NCI-H2196 treated with DMSO at 0.1 percent for 48 hours (cell line): ENCODE results near the gene PHF19.

Experiments
- DNase-seq: peaks from one replicate; lab custom pipeline; 2025; ENCODE audit not compliant: unreplicated experiment; lab: John Stamatoyannopoulos, UW

The PHF19 gene

DNA sequence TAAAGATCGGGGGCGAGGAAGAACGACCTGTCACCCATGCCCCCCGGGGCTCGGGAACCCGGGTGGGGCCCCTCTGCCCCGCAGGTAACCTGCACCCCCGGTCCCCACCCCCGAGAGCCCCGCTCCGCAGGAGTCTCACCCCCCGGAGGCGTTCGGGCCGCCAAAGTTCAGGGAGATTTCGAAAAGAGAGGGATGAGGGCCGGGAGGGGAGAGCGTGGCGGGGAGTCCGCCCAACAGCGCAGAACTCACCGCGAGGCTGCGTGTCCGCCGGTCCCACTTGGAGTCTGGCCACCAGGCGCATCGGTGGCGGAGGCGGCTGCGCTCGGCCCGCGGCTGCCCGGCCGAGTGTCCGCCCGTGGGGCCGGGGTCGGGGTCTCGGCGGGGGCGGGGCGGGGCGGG, at the start of gene PHF19:
Gene PHF19 (minus strand): TSS at position 347 of the 399 bp plus-strand sequence. CDS start 2,447 bp downstream, outside the sequence.
- DNase-seq: no peak

- DNase-seq: no peak
Observed at GRCh38 chr9:120926397-120926928, 49.5 kb upstream of the PHF19 start, which contains the start of gene TRAF1. TSS of gene TRAF1 (minus strand) at chr9:120926796. CDS start at chr9:120926075, 721 bp downstream.

GRCh38 chr9:120925535-120926396, 48.8 kb upstream of the PHF19 start:
- DNase-seq: no peak

- DNase-seq: no peak
Observed at GRCh38 chr9:120924698-120925534, 47.9 kb upstream of the PHF19 start.

DNA sequence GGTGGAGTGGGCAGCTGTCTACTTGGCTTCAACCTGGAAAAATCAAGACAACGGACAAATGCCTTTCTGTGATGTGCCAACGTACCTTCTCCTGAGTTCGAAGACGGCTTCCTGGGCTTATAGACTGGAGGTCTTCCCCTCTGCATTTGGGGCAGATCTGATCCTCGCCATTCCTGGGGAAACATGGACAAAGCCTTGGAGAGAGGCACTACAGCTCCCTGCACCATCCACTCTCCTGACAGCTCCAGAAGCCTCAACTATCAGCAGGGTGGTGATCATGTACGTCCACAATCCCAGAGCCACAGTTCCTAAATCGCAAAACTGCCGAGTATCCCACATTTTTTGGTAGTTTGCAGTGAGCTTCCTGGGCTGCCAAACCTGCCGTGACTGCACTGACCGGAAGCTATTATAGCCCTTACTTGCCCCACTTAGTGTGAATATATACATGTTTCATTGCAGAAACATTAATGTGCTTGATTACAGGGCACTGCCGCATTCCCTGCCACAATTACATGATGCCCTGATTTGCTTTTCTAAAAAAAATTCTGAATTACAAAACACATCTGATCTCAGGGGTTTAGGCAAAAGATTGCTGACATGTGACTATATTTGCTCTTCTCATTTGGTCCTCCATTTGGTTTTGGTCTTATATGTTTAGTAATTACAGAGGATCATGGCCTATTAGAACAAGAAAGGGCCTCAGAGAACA, 46.8 kb upstream of the PHF19 start:
- DNase-seq: no peak

GRCh38 chr9:120922404-120923195, 45.6 kb upstream of the PHF19 start:
- no peak for DNase-seq

GRCh38 chr9:120921661-120922181, 44.7 kb upstream of the PHF19 start:
- no peak for DNase-seq

- no peak for DNase-seq
Observed at GRCh38 chr9:120920806-120921178, 43.8 kb upstream of the PHF19 start.

- DNase-seq: no peak
Observed at GRCh38 chr9:120919843-120920805, 43.1 kb upstream of the PHF19 start.

GRCh38 chr9:120918931-120919842, 42.2 kb upstream of the PHF19 start:
- no peak for DNase-seq

DNA sequence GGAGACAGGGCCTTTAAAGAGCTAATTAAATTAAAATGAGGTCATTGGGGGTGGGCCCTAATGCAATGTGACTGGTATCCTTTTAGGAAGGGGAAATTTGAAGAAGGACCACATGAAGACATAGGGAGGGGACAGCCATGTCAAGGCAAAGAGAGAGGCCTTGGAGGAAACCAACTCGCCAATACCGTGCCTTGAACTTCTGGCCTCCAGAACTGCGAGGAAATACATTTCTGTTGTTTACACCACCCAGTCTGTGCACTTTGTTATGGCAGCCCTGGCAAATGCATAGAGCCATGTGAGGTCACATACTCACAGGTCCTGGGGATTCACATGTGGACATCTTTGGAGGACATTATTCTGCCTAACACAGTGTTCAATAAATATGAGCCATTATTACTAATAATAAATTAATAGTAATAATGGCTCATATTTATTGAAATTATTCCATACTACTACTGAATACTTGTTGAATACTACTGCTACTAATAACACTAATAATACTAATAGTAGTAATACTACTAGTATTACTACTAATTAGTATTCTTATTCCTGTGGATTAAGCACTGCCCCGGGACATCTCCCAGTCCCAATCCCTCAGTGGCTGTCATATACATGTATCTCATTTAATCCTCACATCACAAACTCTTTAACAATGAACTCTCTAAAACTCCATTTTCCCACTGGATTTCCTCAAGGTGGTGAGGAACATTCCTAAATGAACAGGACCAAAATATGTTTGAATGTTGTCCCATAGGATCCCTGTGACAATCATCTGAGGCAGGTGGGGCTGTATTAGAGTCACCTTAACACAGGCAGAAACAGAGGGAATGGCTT, 41.2 kb upstream of the PHF19 start:
- no peak for DNase-seq

DNA sequence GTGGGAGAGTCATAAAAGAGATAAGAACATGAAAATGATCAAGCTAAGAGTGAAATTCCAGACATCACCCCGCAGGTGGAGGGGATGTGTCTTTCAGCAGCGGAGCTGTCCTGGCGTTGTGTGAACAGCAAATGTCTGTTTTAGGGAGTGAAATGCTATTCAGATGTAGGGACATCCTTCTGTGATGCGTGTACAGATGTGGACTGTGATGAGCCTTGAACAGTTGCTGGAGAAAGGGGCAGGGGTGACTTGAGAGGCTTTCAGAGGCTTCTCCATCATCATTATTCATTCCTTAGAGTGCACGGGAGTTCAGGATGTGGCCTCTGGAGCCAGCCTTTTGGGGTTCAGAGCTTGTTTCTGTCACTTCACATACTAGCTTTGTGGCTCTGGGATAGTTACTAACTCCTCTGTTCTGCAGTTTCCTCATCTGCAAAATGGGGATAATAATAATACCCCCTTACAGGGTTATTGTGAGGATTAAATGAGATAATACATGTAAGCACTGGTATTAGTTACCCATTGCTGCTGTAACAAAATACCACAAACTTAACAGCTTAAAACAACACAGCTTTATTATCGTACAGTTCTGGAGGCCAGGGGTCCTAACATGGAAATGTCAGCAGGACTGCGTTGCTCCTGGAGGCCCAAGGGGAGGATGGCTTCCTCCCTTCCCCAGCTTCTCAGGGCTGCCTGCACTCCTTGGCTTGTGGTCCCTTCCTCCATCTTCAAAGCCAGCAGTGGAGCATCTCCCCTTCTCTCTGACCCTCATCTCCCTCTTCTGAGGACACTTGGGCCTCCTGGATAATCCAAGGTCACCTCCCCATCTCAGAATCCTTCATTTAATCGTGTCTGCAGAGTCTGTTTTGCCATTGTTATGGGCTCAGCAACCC, 40.2 kb upstream of the PHF19 start:
- no peak for DNase-seq

GRCh38 chr9:120916588-120916987, 39.6 kb upstream of the PHF19 start:
- DNase-seq: no peak

DNA sequence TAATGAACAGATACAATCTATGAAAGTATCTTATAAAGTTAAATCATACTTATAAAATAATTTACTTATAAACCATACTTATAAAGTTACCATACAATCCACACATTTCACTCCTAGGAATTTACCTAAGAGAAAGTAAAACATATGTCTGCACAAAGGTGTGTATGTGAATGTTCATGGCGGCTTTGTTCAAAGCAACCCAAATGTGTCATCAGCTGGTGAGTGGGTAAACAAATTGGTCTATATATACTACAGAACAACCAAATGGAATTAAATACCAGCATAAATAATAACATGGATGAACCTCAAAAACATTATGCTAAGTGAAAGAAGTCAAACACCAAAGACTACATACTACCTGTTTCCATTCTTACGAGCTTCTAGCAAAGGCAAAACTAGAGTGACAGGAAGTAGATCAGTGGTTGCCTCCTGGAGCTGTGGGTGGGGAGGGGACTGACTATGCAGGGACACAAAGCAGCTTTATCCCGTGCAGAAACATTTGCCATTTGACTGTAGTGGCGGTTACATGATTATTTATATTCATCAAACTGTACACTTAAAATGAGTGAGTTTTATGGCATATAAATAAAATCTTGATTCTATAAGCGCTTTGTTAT, 39.0 kb upstream of the PHF19 start:
- DNase-seq: no peak

DNA sequence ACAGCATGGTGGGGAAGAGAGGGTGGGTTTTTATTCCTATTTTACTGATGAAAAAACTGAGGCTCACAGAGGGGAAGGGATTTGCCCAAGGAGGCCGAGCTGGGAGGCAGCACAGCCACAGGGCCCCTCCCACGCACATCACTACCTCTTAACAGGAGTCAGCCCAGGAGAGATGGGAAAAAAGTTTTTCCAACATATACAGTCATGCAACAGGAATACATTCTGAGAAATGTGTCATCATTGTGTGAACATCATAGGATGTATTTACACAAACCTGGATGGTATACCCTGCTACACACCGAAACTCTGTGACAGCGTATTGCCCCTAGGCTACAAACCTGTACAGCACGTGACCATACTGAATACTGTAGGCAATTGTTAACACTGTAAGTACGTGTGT, 38.0 kb upstream of the PHF19 start:
- no peak for DNase-seq

DNA sequence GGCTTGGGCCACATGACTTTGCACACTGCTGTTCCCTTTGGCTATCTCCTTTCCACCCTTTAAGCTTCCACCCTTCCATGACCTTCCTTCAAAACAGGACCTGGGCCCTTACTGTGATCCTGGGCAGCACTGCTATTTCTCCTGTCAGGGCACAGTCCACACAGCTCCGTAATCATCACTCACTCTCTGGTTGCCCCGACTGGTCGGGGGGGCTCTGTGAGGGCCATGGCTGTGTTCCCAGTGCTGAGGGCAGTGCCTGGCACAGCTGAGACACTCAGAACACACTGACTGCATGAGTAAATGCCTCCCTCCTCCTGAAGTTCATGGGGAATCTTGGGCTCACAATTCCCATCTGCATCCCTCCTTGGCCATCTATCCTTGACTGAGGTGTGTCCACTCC, 37.4 kb upstream of the PHF19 start:
- no peak for DNase-seq
